H1 (cell line): ENCODE results near the gene DKC1. TPM values are rescaled to one million over a fixed set of nuclear protein-coding genes. Genes with fewer than 3 reads are reported as not detected.

Experiments
- ASH2L ChIP-seq: fragments of 200-600, 300-600 bp; sonication (generic); IDR thresholded peaks from one replicate; pipeline ENCODE4 v1.7.1; 2017; ENCODE audit warnings: low read length
- CEBPB ChIP-seq: IDR thresholded peaks from 2 replicates; pipeline ENCODE4 v1.6.1; 2012; ENCODE audit warnings: low read depth, low read length
- FOSL1 ChIP-seq: IDR thresholded peaks from 2 replicates; pipeline ENCODE4 v1.6.1; 2011; ENCODE audit warnings: mild to moderate bottlenecking, low read depth, low read length, moderate library complexity; ENCODE audit not compliant: insufficient read depth
- GTF2F1 ChIP-seq: IDR thresholded peaks from 2 replicates; pipeline ENCODE4 v1.6.1; 2012; ENCODE audit warnings: low read depth, low read length, improper control_type of control experiment, borderline replicate concordance
- KDM4A ChIP-seq: IDR thresholded peaks from one replicate; pipeline ENCODE4 v1.7.1; 2012; ENCODE audit warnings: low read depth, mild to moderate bottlenecking, moderate library complexity, low read length, inconsistent platforms; ENCODE audit not compliant: severe bottlenecking
- KDM5A ChIP-seq: fragments of 200-600 bp; IDR thresholded peaks from 2 replicates; pipeline ENCODE4 v1.7.1; 2012; ENCODE audit warnings: mild to moderate bottlenecking, low read length, inconsistent platforms, mixed read lengths
- MAFK ChIP-seq: IDR thresholded peaks from 2 replicates; pipeline ENCODE4 v1.6.1; 2012; ENCODE audit warnings: low read depth, mild to moderate bottlenecking, improper control_type of control experiment, low read length
- PHF8 ChIP-seq: fragments of 200-600 bp; sonication (generic); conservative IDR thresholded peaks from 2 replicates; pipeline ENCODE4 v1.7.1; 2012; ENCODE audit warnings: low read depth, mild to moderate bottlenecking, inconsistent platforms, low read length, moderate library complexity
- POLR2A ChIP-seq, 2 experiments: IDR thresholded peaks; 1 replicate in 1 of 2; 2 replicates in 1 of 2; pipeline ENCODE4 v1.6.1; 2011; ENCODE audit warnings: low read depth in 2 of 2, low read length in 2 of 2, mild to moderate bottlenecking in 2 of 2; ENCODE audit errors: control extremely low read depth in 1 of 2
- POLR2AphosphoS5 ChIP-seq: IDR thresholded peaks from 2 replicates; pipeline ENCODE4 v1.6.1; 2011; ENCODE audit warnings: low read depth, low read length
- RAD21 ChIP-seq, 2 experiments: IDR thresholded peaks in 1 of 2; conservative IDR thresholded peaks in 1 of 2; 2 replicates each; pipeline ENCODE4 v1.6.1; 2011; ENCODE audit warnings: low read depth in 2 of 2, low read length in 2 of 2, improper control_type of control experiment in 1 of 2, inconsistent platforms in 1 of 2, mild to moderate bottlenecking in 1 of 2, moderate library complexity in 1 of 2
- RBBP5 ChIP-seq: IDR thresholded peaks from 2 replicates; pipeline ENCODE4 v1.7.1; 2012; ENCODE audit warnings: low read depth, mild to moderate bottlenecking, inconsistent platforms, low read length, moderate library complexity, borderline replicate concordance
- RFX5 ChIP-seq: IDR thresholded peaks from 2 replicates; pipeline ENCODE4 v1.6.1; 2011; ENCODE audit warnings: low read depth, low read length, improper control_type of control experiment, borderline replicate concordance
- SIRT6 ChIP-seq: IDR thresholded peaks from one replicate; pipeline ENCODE4 v1.7.1; 2012; ENCODE audit warnings: low read length, inconsistent platforms
- SIX5 ChIP-seq: IDR thresholded peaks from 2 replicates; pipeline ENCODE4 v1.6.1; 2011; ENCODE audit warnings: mild to moderate bottlenecking, low read depth, low read length
- SP2 ChIP-seq: IDR thresholded peaks from 2 replicates; pipeline ENCODE4 v1.6.1; 2012; ENCODE audit warnings: mild to moderate bottlenecking, low read length, inconsistent platforms
- SRF ChIP-seq: IDR thresholded peaks from 2 replicates; pipeline ENCODE4 v1.6.1; 2011; ENCODE audit warnings: mild to moderate bottlenecking, low read depth, low read length, moderate library complexity
- SUZ12 ChIP-seq: fragments of 200-600 bp; sonication (generic); IDR thresholded peaks from 2 replicates; pipeline ENCODE4 v1.6.1; 2012; ENCODE audit warnings: mild to moderate bottlenecking, inconsistent platforms, low read length, moderate library complexity, mixed read lengths
- TAF1 ChIP-seq: IDR thresholded peaks from 2 replicates; pipeline ENCODE4 v1.6.1; 2011; ENCODE audit warnings: mild to moderate bottlenecking, low read depth, low read length
- TBP ChIP-seq: IDR thresholded peaks from 2 replicates; pipeline ENCODE4 v1.6.1; 2011; ENCODE audit warnings: low read depth, low read length, improper control_type of control experiment
- USF2 ChIP-seq: IDR thresholded peaks from 2 replicates; pipeline ENCODE4 v1.6.1; 2011; ENCODE audit warnings: low read length, improper control_type of control experiment
- YY1 ChIP-seq: IDR thresholded peaks from 2 replicates; pipeline ENCODE4 v1.6.1; 2011; ENCODE audit warnings: low read depth, mild to moderate bottlenecking, low read length
- polyA plus RNA-seq, 7 experiments: library from polyadenylated mRNA; depleted of rRNA in 3 of 7; stranded (reverse) in 5 of 7; unstranded in 2 of 7; fragments of >200 nt in 5 of 7; fragments of 200-250 nt in 2 of 7; gene quantifications; 1 replicate in 5 of 7; 2 replicates in 1 of 7; 4 replicates in 1 of 7; pipeline versions ENCODE4 v1.2.1 to v1.2.3, GENCODE V29; 2011 to 2013; ENCODE audit warnings: missing spikeins in 2 of 7, mixed read lengths in 2 of 7
- total RNA-seq: library from RNA; stranded (reverse); fragmentation: NEBNext Ultra II Directional; extraction: Animal tissue kit (Norgen Biotek cat#: 25700); gene quantifications from 2 replicates; pipeline ENCODE4 v1.2.1, GENCODE V29; 2021
- TF ChIP-seq, protein P1 (sequence below): IDR thresholded peaks from 2 replicates; pipeline ENCODE4 v1.6.1; 2012; ENCODE audit warnings: inconsistent platforms
- TF ChIP-seq, protein P2 (sequence below): IDR thresholded peaks from 2 replicates; pipeline ENCODE4 v1.6.1; 2011; ENCODE audit warnings: low read depth, mild to moderate bottlenecking, low read length; ENCODE audit not compliant: insufficient read depth

DKC1 gene
- total and polyA plus RNA-seq, 2 of the 8 experiments (the other 6 are each of a cell fraction or from before 2014, with no cell fraction given): 65.6 to 143 TPM

- TF ChIP-seq ASH2L (peak; percentile 59), TAF1 (peak; percentile 63; the same call in 1 of the 2 replicates), SP2 (no peak), RFX5 (no peak), CEBPB (peak; percentile 96), RAD21 (IDR thresholded peaks at IDR 0.05 in 1 of 2, conservative IDR thresholded peaks at IDR 0.05 in 1 of 2; ENCODE audit: low read depth in 2 of 2, low read length in 2 of 2) (no peak), POLR2A (IDR thresholded peaks at IDR 0.05; ENCODE audit: control extremely low read depth in 1 of 2, low read depth in 2 of 2, low read length in 2 of 2) (peak; percentile 60 to 66), SUZ12 (no peak), SIRT6 (no peak), SRF (no peak), RBBP5 (no peak), KDM5A (no peak), MAFK (no peak), USF2 (no peak), KDM4A (peak; percentile 10), GTF2F1 (no peak), SIX5 (no peak), PHF8 (peak; percentile 77), TBP (0 out of 2 replicates have a peak, but pooled peaks have one; percentile 43), FOSL1 (no peak), POLR2AphosphoS5 (peak; percentile 60), YY1 (peak; percentile 57; the same call in 1 of the 2 replicates)
- TF ChIP-seq, protein P1, sequence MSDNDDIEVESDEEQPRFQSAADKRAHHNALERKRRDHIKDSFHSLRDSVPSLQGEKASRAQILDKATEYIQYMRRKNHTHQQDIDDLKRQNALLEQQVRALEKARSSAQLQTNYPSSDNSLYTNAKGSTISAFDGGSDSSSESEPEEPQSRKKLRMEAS: peak; percentile 88
- TF ChIP-seq, protein P2, sequence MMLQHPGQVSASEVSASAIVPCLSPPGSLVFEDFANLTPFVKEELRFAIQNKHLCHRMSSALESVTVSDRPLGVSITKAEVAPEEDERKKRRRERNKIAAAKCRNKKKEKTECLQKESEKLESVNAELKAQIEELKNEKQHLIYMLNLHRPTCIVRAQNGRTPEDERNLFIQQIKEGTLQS: no peak
These were observed at the start of gene DKC1 (continued) for GRCh38 chrX:154762537-154763296.
